OCI-LY7 (cell line): ENCODE results near the gene PRR33. TPM values are rescaled to one million over a fixed set of nuclear protein-coding genes. Genes with fewer than 3 reads are reported as not detected.

Experiments
- BruUV-seq: library from RNA; stranded (reverse); fragments of 400-500 nt; replicated peaks from 2 replicates; lab custom pipeline; 2021; lab: Mats Ljungman, UMichigan
- CTCF ChIA-PET: fragments of 300-600 bp; sonication (Branson Sonifier 250); formaldehyde crosslinking; loops from one replicate; lab custom pipeline; 2022; ENCODE audit warnings: antibody characterized with exemption; ENCODE audit not compliant: unreplicated experiment; lab: Charles Lee
- POLR2A ChIA-PET: fragments of 300-600 bp; sonication (Branson Sonifier 250); formaldehyde crosslinking; loops from one replicate; lab custom pipeline; 2022; ENCODE audit warnings: antibody characterized with exemption; lab: Charles Lee
- DNase-seq: peaks from one replicate; pipeline ENCODE4 v3.0.0-alpha.2; 2015; ENCODE audit warnings: low spot score
- H2AFZ ChIP-seq: fragments of 200-600 bp; sonication (generic), shearing (Covaris generic); 2 replicates; pipeline ENCODE4 v1.6.1; 2014; ENCODE audit warnings: mild to moderate bottlenecking, antibody characterized with exemption, low read length, moderate library complexity
- H3K27ac ChIP-seq: fragments of 200-600 bp; sonication (generic); 2 replicates; pipeline ENCODE4 v1.5.1; 2014; ENCODE audit warnings: mixed run types, low read depth, mild to moderate bottlenecking, moderate library complexity, low read length, inconsistent platforms; ENCODE audit not compliant: poor library complexity, severe bottlenecking
- H3K36me3 ChIP-seq: fragments of 200-600 bp; sonication (generic); 2 replicates; pipeline ENCODE4 v1.6.1; 2014; ENCODE audit warnings: mild to moderate bottlenecking, antibody characterized with exemption, low read length, moderate library complexity, mixed read lengths; ENCODE audit not compliant: insufficient read depth
- H3K4me1 ChIP-seq: fragments of 200-600 bp; sonication (generic); 2 replicates; pipeline ENCODE4 v1.5.1; 2014; ENCODE audit warnings: mild to moderate bottlenecking, low read length; ENCODE audit not compliant: insufficient read depth, poor library complexity, severe bottlenecking
- H3K4me2 ChIP-seq: fragments of 200-600 bp; sonication (generic); 2 replicates; pipeline ENCODE4 v1.6.1; 2014; ENCODE audit warnings: mild to moderate bottlenecking, low read length
- H3K4me3 ChIP-seq: fragments of 200-600 bp; sonication (generic); 2 replicates; pipeline ENCODE4 v1.5.1; 2014; ENCODE audit warnings: mild to moderate bottlenecking, low read depth, low read length; ENCODE audit not compliant: poor library complexity, severe bottlenecking
- H3K79me2 ChIP-seq: fragments of 200-600 bp; sonication (generic); 2 replicates; pipeline ENCODE4 v1.6.1; 2016; ENCODE audit warnings: low read depth, mild to moderate bottlenecking, low read length, moderate library complexity, mixed read lengths; ENCODE audit not compliant: insufficient read depth
- H3K9me2 ChIP-seq: fragments of 200-600 bp; sonication (generic); 2 replicates; pipeline ENCODE4 v1.6.1; 2016; ENCODE audit warnings: mild to moderate bottlenecking, low read length, mixed read lengths; ENCODE audit not compliant: insufficient read depth
- H3K9me3 ChIP-seq: fragments of 200-600 bp; sonication (generic); 2 replicates; pipeline ENCODE4 v1.6.1; 2014; ENCODE audit warnings: mild to moderate bottlenecking, mixed run types, low read length, mixed read lengths
- H4K20me1 ChIP-seq: fragments of 200-600 bp; sonication (generic); 2 replicates; pipeline ENCODE4 v1.6.1; 2014; ENCODE audit warnings: mild to moderate bottlenecking, antibody characterized with exemption, low read length, moderate library complexity, mixed read lengths; ENCODE audit not compliant: insufficient read depth
- CTCF ChIP-seq: fragments of 200-600 bp; sonication (generic); conservative IDR thresholded peaks from 2 replicates; pipeline ENCODE4 v1.5.1; 2014; ENCODE audit warnings: mild to moderate bottlenecking, antibody characterized with exemption, low read length, moderate library complexity, mixed read lengths
- EZH2phosphoT487 ChIP-seq: fragments of 200-600 bp; sonication (generic); IDR thresholded peaks from 2 replicates; pipeline ENCODE4 v1.6.1; 2018; ENCODE audit warnings: low read depth, borderline replicate concordance, mild to moderate bottlenecking, mixed run types, antibody characterized with exemption, low read length, moderate library complexity, mixed read lengths
- intact Hi-C: fragments of 100-400 bp; cut with micrococcal nuclease; formaldehyde crosslinking; loops from one replicate; pipeline ENCODE4 v1.10.0; 2022; ENCODE audit not compliant: unreplicated experiment
- total RNA-seq, 2 experiments: library from RNA; depleted of rRNA in 1 of 2; stranded (reverse); fragments of >200 nt in 1 of 2; shearing (Covaris generic) in 1 of 2; gene quantifications; 2 replicates each; pipeline ENCODE4 v1.2.3, GENCODE V29; 2014 to 2022

The PRR33 gene
- total RNA-seq, 2 experiments from 2014 or later = not detected

GRCh38 chr11:1868056-1868635 is 23.5 kb downstream of the PRR33 start:
- H3K4me1 ChIP-seq = no peaks in the 10 kb centered on the region
- BruUV-seq = no TSS peak
- no peaks in the 10 kb centered on the region for H3K79me2 ChIP-seq
- no peak overlapping the region for H3K4me2 ChIP-seq
- H4K20me1 ChIP-seq = no peaks in the 10 kb centered on the region; the same call in 1 of the 2 replicates
- ChIA-PET CTCF (no interaction called here), POLR2A (no interaction called here)
- H3K9me2 ChIP-seq = no peaks in the 10 kb centered on the region
- no peak overlapping the region for H3K4me3 ChIP-seq
- 0 out of 2 replicates have a peak, but pooled peaks cover 8% of the 10 kb centered on the region for H3K36me3 ChIP-seq
- intact Hi-C loops = no loop called here
- DNase-seq = no peak
- H3K9me3 ChIP-seq = no peaks in the 10 kb centered on the region
- no peak for TF ChIP-seq EZH2phosphoT487
- TF ChIP-seq CTCF = no peak
- H3K27ac ChIP-seq = no peak overlapping the region
- no peak overlapping the region for H2AFZ ChIP-seq

GRCh38 chr11:1867381-1867780 is 24.3 kb downstream of the PRR33 start:
- intact Hi-C loops = no loop called here
- H3K27ac ChIP-seq = no peak overlapping the region
- no peak overlapping the region for H3K4me3 ChIP-seq
- no peaks in the 10 kb centered on the region for H3K9me3 ChIP-seq
- no peaks in the 10 kb centered on the region; the same call in 1 of the 2 replicates for H4K20me1 ChIP-seq
- H3K9me2 ChIP-seq = no peaks in the 10 kb centered on the region
- H3K79me2 ChIP-seq = no peaks in the 10 kb centered on the region
- no peak overlapping the region for H3K4me2 ChIP-seq
- H3K4me1 ChIP-seq = no peaks in the 10 kb centered on the region
- no TSS peak for BruUV-seq
- CTCF ChIA-PET = no interaction called here
- POLR2A ChIA-PET = no interaction called here
- TF ChIP-seq CTCF (no peak), EZH2phosphoT487 (no peak)
- DNase-seq = no peak
- 0 out of 2 replicates have a peak, but pooled peaks cover 8% of the 10 kb centered on the region for H3K36me3 ChIP-seq
- no peak overlapping the region for H2AFZ ChIP-seq

- POLR2A ChIA-PET = no interaction called here
- Histone ChIP-seq H3K9me2 (no peaks in the 10 kb centered on the region), H3K4me1 (no peaks in the 10 kb centered on the region), H3K27ac (no peak overlapping the region), H3K9me3 (no peaks in the 10 kb centered on the region), H2AFZ (no peak overlapping the region), H3K79me2 (no peaks in the 10 kb centered on the region), H3K36me3 (0 out of 2 replicates have a peak, but pooled peaks cover 8% of the 10 kb centered on the region), H4K20me1 (no peaks in the 10 kb centered on the region; the same call in 1 of the 2 replicates), H3K4me3 (no peak overlapping the region), H3K4me2 (no peak overlapping the region)
- intact Hi-C loops = no loop called here
- CTCF ChIA-PET = no interaction called here
- no peak for TF ChIP-seq EZH2phosphoT487
- no peak for TF ChIP-seq CTCF
- no peak for DNase-seq
- BruUV-seq = no TSS peak
These were observed 24.9 kb downstream of the PRR33 start for GRCh38 chr11:1866776-1867175.
